MM.1S (cell line): ENCODE data around the gene ATP8B1.

Source experiments
- CTCF ChIP-seq: fragments of 300-600 bp; sonication (generic); IDR thresholded peaks from 2 replicates; pipeline ENCODE4 v1.5.1; 2016; ENCODE audit warnings: antibody characterized with exemption, low read length, mixed read lengths
- EZH2 ChIP-seq: fragments of 300-600 bp; sonication (generic); optimal IDR thresholded peaks from 2 replicates; pipeline ENCODE3; 2017; ENCODE audit warnings: low read depth, mild to moderate bottlenecking, antibody characterized with exemption, low read length, mixed read lengths
- EZH2phosphoT487 ChIP-seq: fragments of 300-600 bp; sonication (generic); IDR thresholded peaks from 2 replicates; pipeline ENCODE4 v1.6.1; 2018; ENCODE audit warnings: antibody characterized with exemption, low read length

DNA sequence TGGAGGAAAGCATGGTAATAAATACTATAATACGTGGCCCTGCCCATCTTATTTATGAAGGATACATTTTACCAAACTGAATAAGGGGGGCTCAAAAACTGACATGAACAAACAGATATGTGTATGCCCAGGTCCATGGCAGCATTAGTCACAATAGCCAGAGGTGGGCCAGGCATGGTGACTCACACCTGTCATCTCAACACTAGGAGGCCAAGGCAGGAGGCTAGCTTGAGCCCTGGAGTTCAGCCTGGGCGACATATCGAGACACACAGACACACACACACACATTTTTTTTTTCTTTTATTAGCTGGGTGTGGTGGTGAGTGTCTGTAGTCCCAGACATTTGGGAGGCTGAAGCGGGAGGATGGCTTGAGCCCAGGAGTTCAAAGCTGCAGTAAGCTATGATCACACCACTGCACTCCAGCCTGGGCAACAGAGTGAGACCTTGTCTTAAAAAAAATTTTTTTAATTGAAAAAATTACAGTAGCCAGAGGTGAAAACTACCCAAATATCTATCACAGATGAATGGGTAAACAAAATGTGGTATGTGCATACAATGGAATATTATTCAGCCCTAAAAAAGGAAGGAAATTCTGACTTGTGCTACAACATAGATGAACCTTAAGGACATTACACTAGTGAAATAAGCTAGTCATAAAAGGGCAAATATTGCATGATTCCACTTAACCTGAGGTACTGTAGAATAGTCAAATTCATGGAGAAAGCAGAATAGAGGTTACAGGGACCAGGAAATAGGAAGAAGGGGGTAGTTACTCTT is 8.0 kb downstream of the ATP8B1 start:
- TF ChIP-seq CTCF = no peak
- TF ChIP-seq EZH2 = no peak
- TF ChIP-seq EZH2phosphoT487 = no peak
